Neuron (in vitro differentiated cells): Measurements from ENCODE around the gene CMTM7.
A peak's percentile ranks its signal among the peaks of the same experiment; 100 is the strongest.
"Not testable (repeated sequence)": the region's sequence is repeated elsewhere in the genome, so short reads cannot be mapped to it uniquely, and the experiment has no call there.

ENCODE experiments used
- H2AFZ ChIP-seq: one replicate; pipeline ENCODE4 v1.6.1; 2013; ENCODE audit warnings: low read depth, mild to moderate bottlenecking, inconsistent platforms, low read length, moderate library complexity
- H3K27me3 ChIP-seq: one replicate; pipeline ENCODE4 v1.6.1; 2013; ENCODE audit warnings: low read length; ENCODE audit not compliant: insufficient read depth
- H3K36me3 ChIP-seq: one replicate; pipeline ENCODE4 v1.6.1; 2013; ENCODE audit warnings: low read length; ENCODE audit not compliant: insufficient read depth
- H3K4me1 ChIP-seq: one replicate; pipeline ENCODE4 v1.6.1; 2013; ENCODE audit warnings: low read length; ENCODE audit not compliant: insufficient read depth
- H3K4me3 ChIP-seq: 2 replicates; pipeline ENCODE4 v1.5.1; 2013; ENCODE audit warnings: mild to moderate bottlenecking, low read length, moderate library complexity
- H3K9me3 ChIP-seq: one replicate; pipeline ENCODE4 v1.6.1; 2013; ENCODE audit warnings: low read length

Gene CMTM7

DNA sequence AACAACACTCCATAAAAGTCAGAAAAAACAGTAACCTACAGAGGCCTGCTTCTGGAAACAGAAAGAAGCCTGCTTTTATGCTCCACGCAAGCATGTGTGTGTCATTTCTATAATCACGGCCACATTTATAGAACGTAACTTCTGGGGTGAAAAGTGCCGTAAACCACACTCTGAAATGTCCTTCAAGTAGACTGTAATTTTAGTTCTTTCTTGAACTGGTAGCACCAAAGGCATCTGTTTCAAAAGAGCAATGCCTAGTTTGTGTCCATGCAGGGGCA, 19.5 kb upstream of the CMTM7 start:
- H2AFZ ChIP-seq, result no peak overlapping the region

DNA sequence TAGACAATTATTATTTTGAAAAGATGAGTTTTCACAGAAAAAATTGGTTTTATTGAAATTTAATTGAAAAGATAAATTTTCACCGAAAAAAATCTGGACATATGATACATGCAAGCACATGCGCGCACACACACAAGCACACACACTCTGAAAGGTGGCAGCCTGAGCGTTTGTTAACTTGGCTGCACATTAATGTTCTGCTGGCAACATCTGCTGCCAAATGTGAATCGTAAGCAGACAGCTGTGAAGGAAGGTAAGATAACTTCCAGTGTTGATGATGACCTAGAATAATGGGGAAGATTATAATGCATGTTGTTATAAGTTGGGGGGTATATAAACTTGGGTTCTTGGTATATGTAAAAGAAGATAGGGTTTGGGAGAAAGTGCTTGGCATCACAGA, 18.4 kb upstream of the CMTM7 start:
- Histone ChIP-seq H2AFZ (no peak overlapping the region), H3K4me3 (no peak overlapping the region), H3K4me1 (no peaks in the 10 kb centered on the region), H3K36me3 (no peaks in the 10 kb centered on the region), H3K9me3 (no peaks in the 10 kb centered on the region), H3K27me3 (no peaks in the 10 kb centered on the region)

More for the DNA sequence above, 19.5 kb upstream of the CMTM7 start:
- no peaks in the 10 kb centered on the region for H3K27me3 ChIP-seq
- H3K36me3 ChIP-seq, result no peaks in the 10 kb centered on the region
- H3K9me3 ChIP-seq, result no peaks in the 10 kb centered on the region
- peaks cover under 1% of the 10 kb centered on the region for H3K4me1 ChIP-seq
- no peak overlapping the region for H3K4me3 ChIP-seq

GRCh38 chr3:32373844-32374243, 17.8 kb upstream of the CMTM7 start:
- Histone ChIP-seq H3K27me3 (no peaks in the 10 kb centered on the region), H3K36me3 (no peaks in the 10 kb centered on the region), H3K4me3 (no peak overlapping the region), H2AFZ (no peak overlapping the region), H3K4me1 (no peaks in the 10 kb centered on the region), H3K9me3 (no peaks in the 10 kb centered on the region)

DNA sequence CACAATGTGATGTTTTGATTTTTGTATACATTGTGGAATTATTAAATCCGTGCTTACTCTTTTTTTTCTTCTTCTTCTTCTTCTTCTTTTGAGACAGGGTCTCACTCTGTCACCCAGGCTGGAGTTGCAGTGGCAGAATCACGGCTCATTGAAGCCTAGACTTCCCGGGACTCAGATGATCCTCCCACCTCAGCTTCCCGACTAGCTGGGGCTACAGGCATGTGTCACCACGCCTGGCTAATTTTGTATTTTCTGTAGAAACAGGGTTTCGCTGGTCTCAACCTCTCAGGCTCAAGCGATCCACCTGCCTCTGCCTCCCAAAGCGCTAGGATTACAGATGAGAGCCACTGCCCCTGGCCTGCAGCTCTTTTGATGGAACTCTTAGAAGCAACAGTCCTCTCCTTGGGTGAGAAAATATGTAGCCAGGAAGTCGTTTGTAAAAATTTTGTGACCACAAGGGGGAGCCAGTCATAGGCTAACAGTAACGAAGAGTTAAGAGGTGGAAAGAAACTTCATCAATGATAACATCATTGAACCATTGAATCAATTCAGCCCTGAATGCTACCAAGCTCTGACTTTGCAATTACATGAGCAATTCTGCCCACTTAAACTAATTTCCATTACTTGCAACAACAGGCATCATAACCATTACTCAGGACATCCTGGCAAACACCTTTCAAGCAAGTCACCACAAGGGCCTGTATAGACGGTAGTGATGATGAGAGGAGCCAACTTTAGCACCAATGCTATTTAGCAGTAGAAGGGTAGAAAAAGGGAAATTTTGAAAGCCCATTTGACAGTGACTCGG, 16.7 kb upstream of the CMTM7 start:
- H3K36me3 ChIP-seq, result no peaks in the 10 kb centered on the region
- H3K27me3 ChIP-seq, result no peaks in the 10 kb centered on the region

DNA sequence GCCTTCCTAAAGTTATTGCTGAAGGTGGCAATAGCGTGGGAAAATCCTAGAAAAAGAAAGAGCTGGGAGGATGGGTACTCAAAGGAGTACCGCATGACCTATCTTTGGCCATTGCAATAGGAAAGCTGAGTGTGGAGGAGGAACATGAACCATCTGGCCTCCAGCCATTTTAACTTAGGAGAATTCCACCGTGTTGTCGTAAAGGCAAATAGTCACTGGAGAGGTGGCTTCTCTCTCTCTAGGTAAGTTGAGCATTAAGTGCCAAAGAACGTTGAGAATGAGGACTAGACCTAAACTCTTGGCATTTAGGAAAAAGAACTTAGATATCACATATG, 16.1 kb upstream of the CMTM7 start:
- Histone ChIP-seq H3K36me3 (no peaks in the 10 kb centered on the region), H3K9me3 (no peaks in the 10 kb centered on the region), H3K4me1 (peaks cover 9% of the 10 kb centered on the region), H2AFZ (no peak overlapping the region), H3K27me3 (no peaks in the 10 kb centered on the region), H3K4me3 (no peak overlapping the region)

More for the DNA sequence above, 16.7 kb upstream of the CMTM7 start:
- H3K4me3 ChIP-seq, result no peak overlapping the region
- H2AFZ ChIP-seq, result peak overlapping the region; percentile 66
- H3K4me1 ChIP-seq, result peaks cover 3% of the 10 kb centered on the region
- no peaks in the 10 kb centered on the region for H3K9me3 ChIP-seq

DNA sequence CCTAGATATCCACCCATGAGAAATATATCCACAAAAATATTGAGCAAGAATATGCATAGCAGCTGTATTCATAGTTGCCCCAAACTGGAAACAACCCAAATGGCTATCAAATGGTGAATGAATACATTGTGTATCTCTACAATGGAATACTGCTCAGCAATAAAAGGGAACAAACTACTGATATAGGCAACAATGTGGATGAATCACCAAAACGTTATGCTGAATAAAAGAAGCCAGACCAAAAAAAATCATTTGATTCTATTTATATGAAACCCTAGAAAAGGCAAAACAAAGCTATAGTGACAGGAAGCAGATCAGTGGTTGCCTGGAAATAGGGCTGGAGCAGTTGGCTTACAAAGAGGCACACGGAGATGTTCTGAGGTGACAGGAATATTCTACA, 15.5 kb upstream of the CMTM7 start:
- Histone ChIP-seq H3K4me1 (peaks cover 14% of the 10 kb centered on the region), H2AFZ (no peak overlapping the region), H3K36me3 (no peaks in the 10 kb centered on the region), H3K4me3 (no peak overlapping the region), H3K9me3 (no peaks in the 10 kb centered on the region), H3K27me3 (no peaks in the 10 kb centered on the region)

GRCh38 chr3:32379831-32380500, 11.7 kb upstream of the CMTM7 start:
- no peaks in the 10 kb centered on the region for H3K36me3 ChIP-seq
- no peak overlapping the region for H3K4me3 ChIP-seq
- peaks cover 19% of the 10 kb centered on the region for H3K4me1 ChIP-seq
- H3K27me3 ChIP-seq, result no peaks in the 10 kb centered on the region
- H2AFZ ChIP-seq, result peak overlapping the region; percentile 74
- no peaks in the 10 kb centered on the region for H3K9me3 ChIP-seq

DNA sequence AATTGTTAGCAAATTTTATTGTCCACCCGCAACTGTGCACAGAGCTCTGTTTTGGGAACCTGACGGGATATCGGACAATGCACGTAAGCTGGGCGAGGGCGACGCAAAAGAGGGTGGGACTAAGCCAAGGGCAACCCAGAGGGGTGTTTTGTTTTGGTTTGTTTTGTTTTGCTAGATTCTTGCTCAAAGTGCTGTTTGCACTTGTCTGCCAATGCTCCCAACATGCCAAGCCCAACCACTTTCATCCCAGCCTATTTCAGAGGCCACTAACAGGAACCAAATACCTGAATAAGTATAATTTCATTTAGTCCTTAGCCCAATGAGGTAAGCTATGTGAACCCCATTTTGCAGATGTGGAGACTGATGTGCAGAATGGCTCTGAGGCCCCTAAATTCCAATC, 9.7 kb upstream of the CMTM7 start:
- Histone ChIP-seq H2AFZ (no peak overlapping the region), H3K9me3 (no peaks in the 10 kb centered on the region), H3K4me1 (peaks cover 28% of the 10 kb centered on the region), H3K4me3 (no peak overlapping the region), H3K36me3 (no peaks in the 10 kb centered on the region), H3K27me3 (no peaks in the 10 kb centered on the region)

DNA sequence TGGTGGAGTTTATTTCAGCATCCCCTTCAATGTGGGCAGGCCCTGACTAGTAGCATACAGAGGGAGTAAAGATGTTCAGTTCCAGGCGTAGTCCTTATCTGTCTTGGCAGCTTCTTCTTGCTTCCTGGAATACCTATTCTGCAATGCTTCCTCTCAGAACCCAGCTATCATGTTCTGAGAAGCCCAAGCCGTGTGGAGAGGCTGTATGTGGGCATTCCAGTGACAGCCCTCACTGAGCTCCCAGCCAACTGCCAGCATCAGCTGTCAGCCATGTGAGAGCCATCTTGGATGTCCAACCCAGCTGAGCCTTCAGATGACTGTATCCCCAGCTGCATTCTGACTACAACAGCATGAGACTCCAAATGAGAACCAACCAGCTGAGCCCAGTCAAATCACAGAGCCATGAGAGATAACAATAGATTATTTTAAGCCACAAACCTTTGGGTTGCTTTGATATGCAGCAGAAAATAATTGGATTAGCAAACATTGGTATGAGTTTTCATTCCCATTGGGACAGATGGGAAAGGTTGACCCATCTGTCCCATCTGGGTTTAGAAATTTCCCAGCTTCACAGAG, 8.4 kb upstream of the CMTM7 start:
- Histone ChIP-seq H3K4me3 (no peak overlapping the region), H3K4me1 (peaks cover 28% of the 10 kb centered on the region), H3K36me3 (no peaks in the 10 kb centered on the region), H2AFZ (no peak overlapping the region), H3K27me3 (no peaks in the 10 kb centered on the region), H3K9me3 (no peaks in the 10 kb centered on the region)

DNA sequence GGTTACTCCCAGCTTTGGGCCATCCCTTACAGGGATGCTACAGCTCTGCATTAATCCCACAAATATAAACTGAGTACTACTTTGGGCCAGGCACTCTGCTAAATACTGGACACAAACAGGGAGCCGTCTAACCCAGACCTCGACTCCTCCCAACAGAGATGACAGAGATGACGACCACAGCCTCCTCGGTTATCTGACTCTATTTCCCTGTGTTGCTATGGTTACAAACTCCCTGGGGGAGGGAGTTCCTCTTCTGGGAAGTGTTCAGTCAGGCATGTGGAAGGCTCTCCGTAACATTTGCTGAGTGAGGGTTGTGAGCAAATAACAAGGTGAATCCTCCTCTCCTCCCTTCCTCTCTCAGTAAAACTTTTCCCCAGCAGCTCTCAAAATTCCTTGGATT, 6.7 kb upstream of the CMTM7 start:
- no peaks in the 10 kb centered on the region for H3K27me3 ChIP-seq
- no peaks in the 10 kb centered on the region for H3K36me3 ChIP-seq
- H2AFZ ChIP-seq, result no peak overlapping the region
- H3K4me1 ChIP-seq, result peaks cover 25% of the 10 kb centered on the region
- no peaks in the 10 kb centered on the region for H3K9me3 ChIP-seq
- no peak overlapping the region for H3K4me3 ChIP-seq

GRCh38 chr3:32387512-32387911, 4.1 kb upstream of the CMTM7 start:
- H3K36me3 ChIP-seq, result no peaks in the 10 kb centered on the region
- no peak overlapping the region for H2AFZ ChIP-seq
- peaks cover 14% of the 10 kb centered on the region for H3K4me1 ChIP-seq
- H3K27me3 ChIP-seq, result no peaks in the 10 kb centered on the region
- H3K4me3 ChIP-seq, result no peak overlapping the region
- no peaks in the 10 kb centered on the region for H3K9me3 ChIP-seq

DNA sequence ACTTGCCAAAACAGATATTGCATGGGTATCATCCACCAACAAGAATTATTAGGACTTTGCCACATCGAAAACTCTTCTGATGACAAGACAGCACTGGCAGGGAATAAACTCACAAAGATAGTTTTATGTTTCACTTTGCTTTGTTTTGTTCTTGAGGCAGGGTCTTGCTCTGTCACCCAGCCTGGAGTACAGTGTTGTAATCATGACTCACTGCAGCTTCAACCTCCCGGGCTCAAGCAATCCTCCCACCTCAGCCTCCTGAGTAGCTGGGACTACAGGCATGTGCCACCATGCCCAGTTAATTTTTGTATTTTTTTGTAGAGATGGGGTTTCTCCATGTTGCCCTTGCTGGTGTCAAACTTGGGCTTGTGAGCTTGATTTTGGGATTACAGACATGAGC, 2.1 kb upstream of the CMTM7 start:
- not testable (repeated sequence) for H3K9me3 ChIP-seq, H3K27me3 ChIP-seq, H2AFZ ChIP-seq, H3K36me3 ChIP-seq, H3K4me3 ChIP-seq
- peaks cover 22% of the 10 kb centered on the region for H3K4me1 ChIP-seq

- Histone ChIP-seq H3K4me1 (peaks cover 11% of the 10 kb centered on the region), H3K27me3 (no peaks in the 10 kb centered on the region), H2AFZ (peak overlapping the region; percentile 38)
Measured at GRCh38 chr3:32392536-32393302, 1.1 kb downstream of the CMTM7 start.

More at GRCh38 chr3:32392536-32393302, 1.1 kb downstream of the CMTM7 start:
- peak overlapping the region; percentile 64 for H3K4me3 ChIP-seq
- no peaks in the 10 kb centered on the region for H3K9me3 ChIP-seq
- H3K36me3 ChIP-seq, result no peaks in the 10 kb centered on the region
